Hematopoietic multipotent progenitor cell (in vitro differentiated cells): ENCODE results near the gene ODAPH. TPM values are rescaled to one million over a fixed set of nuclear protein-coding genes. Genes with fewer than 3 reads are reported as not detected.
"Not testable (repeated sequence)": the region's sequence is repeated elsewhere in the genome, so short reads cannot be mapped to it uniquely, and the experiment has no call there.

Source experiments
- DNase-seq, 3 donors: peaks; one replicate each; pipeline ENCODE4 v3.0.0-alpha.2; 2011 to 2015; ENCODE audit warnings: low read depth in 2 of 3, low spot score in 2 of 3
- total RNA-seq: library from RNA; depleted of rRNA; stranded (reverse); fragments of >200 nt; gene quantifications from one replicate; pipeline ENCODE4 v1.2.3, GENCODE V29; 2012

ODAPH gene
- total RNA-seq: not detected

- DNase-seq: no peak
These were observed at the start of gene ODAPH for GRCh38 chr4:75555294-75556164. TSS of gene ODAPH (plus strand) at chr4:75556066. CDS start at chr4:75556083, 17 bp downstream.

GRCh38 chr4:75509592-75509991 lies 46.3 kb upstream of the ODAPH start:
- not testable (repeated sequence) for DNase-seq

- DNase-seq: no peak
These were observed 44.0 kb upstream of the ODAPH start for GRCh38 chr4:75511841-75512240.

GRCh38 chr4:75512386-75513211 lies 43.3 kb upstream of the ODAPH start:
- peak in 2 of 3 donors; percentile 71 to 88 for DNase-seq

- DNase-seq: no peak
These were observed 42.2 kb upstream of the ODAPH start for GRCh38 chr4:75513526-75514130.

GRCh38 chr4:75514131-75514948 lies 41.5 kb upstream of the ODAPH start, which contains the start of the genes RCHY1 and THAP6:
TSS of gene RCHY1 (minus strand) at chr4:75514403. CDS start at chr4:75514286, 117 bp downstream.
TSS of gene THAP6 (plus strand) at chr4:75514473. CDS start at chr4:75515453, 980 bp downstream.
- peak; percentile 87 to 96 (median 93) for DNase-seq

GRCh38 chr4:75514949-75515612 lies 40.8 kb upstream of the ODAPH start:
- peak in 1 of 3 donors; percentile 4 for DNase-seq

GRCh38 chr4:75516144-75516543 lies 39.7 kb upstream of the ODAPH start:
- DNase-seq: no peak

- DNase-seq: not testable (repeated sequence)
These were observed 36.4 kb upstream of the ODAPH start for GRCh38 chr4:75519452-75519851.

GRCh38 chr4:75525086-75525485 lies 30.8 kb upstream of the ODAPH start:
- DNase-seq: no peak

GRCh38 chr4:75525910-75526309 lies 30.0 kb upstream of the ODAPH start:
- no peak for DNase-seq

GRCh38 chr4:75527482-75527881 lies 28.4 kb upstream of the ODAPH start:
- DNase-seq: no peak

- DNase-seq: no peak
These were observed 25.1 kb upstream of the ODAPH start for GRCh38 chr4:75530556-75531322.

- not testable (repeated sequence) for DNase-seq
These were observed 24.2 kb upstream of the ODAPH start for GRCh38 chr4:75531536-75532143.

GRCh38 chr4:75533339-75533887 lies 22.5 kb upstream of the ODAPH start:
- DNase-seq: not testable (repeated sequence)

- DNase-seq: not testable (repeated sequence)
These were observed 21.9 kb upstream of the ODAPH start for GRCh38 chr4:75533926-75534325.

- not testable (repeated sequence) for DNase-seq
These were observed 18.6 kb upstream of the ODAPH start for GRCh38 chr4:75537308-75537707.

- DNase-seq: no peak
These were observed 13.0 kb upstream of the ODAPH start for GRCh38 chr4:75542824-75543223.
